GM23338 (cell line): ENCODE results near the gene KCNK3. TPM values are rescaled to one million over a fixed set of nuclear protein-coding genes. Genes with fewer than 3 reads are reported as not detected.

Experiments
- ATAC-seq: fragments of 200-7000 bp; cut with Tn5 transposase; 3 replicates; pipeline ENCODE4 v1.9.1; 2020
- DNase-seq: peaks from one replicate; pipeline ENCODE4 v3.0.0-alpha.2; 2015; ENCODE audit warnings: low spot score
- H2AFZ ChIP-seq: fragments of 200-600 bp; sonication (generic); 2 replicates; pipeline ENCODE4 v1.8.0; 2016; ENCODE audit warnings: antibody characterized with exemption, mild to moderate bottlenecking, moderate library complexity
- H3F3A ChIP-seq: fragments of 200-600 bp; sonication (generic); replicated peaks from 2 replicates; pipeline ENCODE4 v1.8.0; 2017; ENCODE audit warnings: antibody characterized with exemption, mixed run types, low read depth
- H3K27ac ChIP-seq: fragments of 200-600 bp; sonication (generic); 2 replicates; pipeline ENCODE4 v1.6.1; 2016; ENCODE audit warnings: low read depth
- H3K27me3 ChIP-seq: fragments of 200-600 bp; sonication (generic); 2 replicates; pipeline ENCODE4 v1.8.0; 2016; ENCODE audit warnings: mild to moderate bottlenecking, mixed run types, moderate library complexity; ENCODE audit not compliant: insufficient read depth
- H3K36me3 ChIP-seq: fragments of 200-600 bp; sonication (generic); 2 replicates; pipeline ENCODE4 v1.8.0; 2016; ENCODE audit warnings: mild to moderate bottlenecking; ENCODE audit not compliant: insufficient read depth
- H3K4me1 ChIP-seq: fragments of 200-600 bp; sonication (generic); 2 replicates; pipeline ENCODE4 v1.8.0; 2016; ENCODE audit warnings: mild to moderate bottlenecking, moderate library complexity; ENCODE audit not compliant: insufficient read depth
- H3K4me2 ChIP-seq: fragments of 200-600 bp; sonication (generic); 2 replicates; pipeline ENCODE4 v1.7.1; 2017; ENCODE audit warnings: mixed run types
- H3K4me3 ChIP-seq: fragments of 200-600 bp; sonication (generic); 2 replicates; pipeline ENCODE4 v1.6.1; 2016; ENCODE audit warnings: mixed run types
- H3K79me2 ChIP-seq: fragments of 200-600 bp; sonication (generic); replicated peaks from 2 replicates; pipeline ENCODE4 v1.8.0; 2017; ENCODE audit warnings: mild to moderate bottlenecking; ENCODE audit not compliant: insufficient read depth
- H3K9me2 ChIP-seq: fragments of 200-600 bp; sonication (generic); 2 replicates; pipeline ENCODE4 v1.8.0; 2017; ENCODE audit not compliant: insufficient read depth
- H4K20me1 ChIP-seq: fragments of 200-600 bp; sonication (generic); replicated peaks from 2 replicates; pipeline ENCODE4 v1.8.0; 2017; ENCODE audit warnings: mild to moderate bottlenecking; ENCODE audit not compliant: insufficient read depth
- H3K27ac Mint-ChIP-seq: 2 replicates; pipeline ENCODE4 v1.8.0; 2020; ENCODE audit warnings: inconsistent platforms, mild to moderate bottlenecking, moderate library complexity, mixed read lengths
- H3K27me3 Mint-ChIP-seq: 3 replicates; pipeline ENCODE4 v1.8.0; 2022; ENCODE audit warnings: low read depth, mild to moderate bottlenecking, moderate library complexity, mixed read lengths, inconsistent platforms; ENCODE audit not compliant: insufficient read depth, poor library complexity
- H3K36me3 Mint-ChIP-seq: 3 replicates; pipeline ENCODE4 v1.8.0; 2021; ENCODE audit warnings: low read depth, mild to moderate bottlenecking, inconsistent platforms, moderate library complexity, mixed read lengths
- H3K4me1 Mint-ChIP-seq: 3 replicates; pipeline ENCODE4 v1.8.0; 2020; ENCODE audit warnings: mild to moderate bottlenecking, inconsistent platforms, mixed read lengths
- H3K4me3 Mint-ChIP-seq: 3 replicates; pipeline ENCODE4 v1.8.0; 2021; ENCODE audit warnings: moderate library complexity, mild to moderate bottlenecking, inconsistent platforms, mixed read lengths
- H3K9me3 Mint-ChIP-seq: 3 replicates; pipeline ENCODE4 v1.8.0; 2020; ENCODE audit warnings: moderate library complexity, mild to moderate bottlenecking, inconsistent platforms, mixed read lengths
- CREB1 ChIP-seq: fragments of 250-450 bp; sonication (Bioruptor Pico); IDR thresholded peaks from 2 replicates; pipeline ENCODE4 v1.5.0; 2020; ENCODE audit warnings: low read depth, mild to moderate bottlenecking, moderate library complexity
- ETS1 ChIP-seq: IDR thresholded peaks from 2 replicates; pipeline ENCODE4 v1.6.1; 2016; ENCODE audit warnings: antibody characterized with exemption
- EZH2 ChIP-seq: fragments of 200-600 bp; sonication (generic); IDR thresholded peaks from one replicate; pipeline ENCODE4 v1.8.0; 2017; ENCODE audit warnings: antibody characterized with exemption, mild to moderate bottlenecking, low read depth; ENCODE audit not compliant: unreplicated experiment
- EZH2phosphoT487 ChIP-seq: fragments of 200-600 bp; sonication (generic); IDR thresholded peaks from one replicate; pipeline ENCODE4 v1.8.1; 2018; ENCODE audit warnings: antibody characterized with exemption; ENCODE audit not compliant: unreplicated experiment
- JUNB ChIP-seq: IDR thresholded peaks from one replicate; pipeline ENCODE4 v1.6.1; 2016; ENCODE audit warnings: antibody characterized with exemption; ENCODE audit not compliant: unreplicated experiment
- NANOG ChIP-seq: IDR thresholded peaks from 2 replicates; pipeline ENCODE4 v1.6.1; 2016; ENCODE audit warnings: antibody characterized with exemption, borderline replicate concordance
- POLR2AphosphoS5 ChIP-seq: IDR thresholded peaks from 2 replicates; pipeline ENCODE4 v1.6.1; 2016; ENCODE audit warnings: antibody characterized with exemption, low read depth
- REST ChIP-seq: IDR thresholded peaks from one replicate; pipeline ENCODE4 v1.6.1; 2018; ENCODE audit warnings: antibody characterized with exemption; ENCODE audit not compliant: unreplicated experiment
- STAT1 ChIP-seq: IDR thresholded peaks from one replicate; pipeline ENCODE4 v1.6.1; 2016; ENCODE audit warnings: antibody characterized with exemption; ENCODE audit not compliant: unreplicated experiment
- ZNF114 ChIP-seq: fragments of 250-450 bp; sonication (Bioruptor Pico); IDR thresholded peaks from 2 replicates; pipeline ENCODE4 v1.5.0; 2020; ENCODE audit warnings: mild to moderate bottlenecking, moderate library complexity
- ZNF331 ChIP-seq: fragments of 250-450 bp; sonication (Bioruptor Pico); IDR thresholded peaks from 2 replicates; pipeline ENCODE4 v1.5.0; 2020; ENCODE audit warnings: low read depth, mild to moderate bottlenecking, moderate library complexity
- ZNF462 ChIP-seq: fragments of 250-450 bp; sonication (Bioruptor Pico); IDR thresholded peaks from 2 replicates; pipeline ENCODE4 v1.5.0; 2020; ENCODE audit warnings: mild to moderate bottlenecking, moderate library complexity
- polyA plus RNA-seq: library from polyadenylated mRNA; unstranded; fragments of >200 nt; fragmentation: Nextera tagmentation; extraction: Ambion mirVana; gene quantifications from 2 replicates; pipeline ENCODE4 v1.2.1, GENCODE V29; 2016
- total RNA-seq: library from RNA; depleted of rRNA; stranded (reverse); fragments of >200 nt; shearing (Covaris generic); gene quantifications from 2 replicates; pipeline ENCODE4 v1.2.3, GENCODE V29; 2014
- TF ChIP-seq, protein P1 (sequence below), 2 experiments: fragments of 200-600 bp in 1 of 2; sonication (generic) in 1 of 2; conservative IDR thresholded peaks; 2 replicates each; pipeline versions ENCODE4 v1.5.1 to v1.6.1; 2016 to 2017; ENCODE audit warnings: antibody characterized with exemption in 2 of 2, low read depth in 2 of 2, mild to moderate bottlenecking in 2 of 2, moderate library complexity in 1 of 2

KCNK3 gene
- total and polyA plus RNA-seq, 2 experiments from 2014 or later = not detected

DNA sequence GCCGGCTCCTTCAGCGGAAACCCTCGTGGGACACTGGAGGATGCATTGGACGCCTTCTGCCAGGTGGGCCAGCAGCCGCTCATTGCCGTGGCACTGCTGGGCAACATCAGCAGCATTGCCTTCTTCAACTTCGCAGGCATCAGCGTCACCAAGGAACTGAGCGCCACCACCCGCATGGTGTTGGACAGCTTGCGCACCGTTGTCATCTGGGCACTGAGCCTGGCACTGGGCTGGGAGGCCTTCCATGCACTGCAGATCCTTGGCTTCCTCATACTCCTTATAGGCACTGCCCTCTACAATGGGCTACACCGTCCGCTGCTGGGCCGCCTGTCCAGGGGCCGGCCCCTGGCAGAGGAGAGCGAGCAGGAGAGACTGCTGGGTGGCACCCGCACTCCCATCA is 85.6 kb downstream of the KCNK3 start:
- H3K27me3 ChIP-seq = no peaks in the 10 kb centered on the region
- H3K27ac ChIP-seq = no peak overlapping the region
- no peaks in the 10 kb centered on the region for H4K20me1 ChIP-seq
- H3K4me1 Mint-ChIP-seq = no peaks in the 10 kb centered on the region; the same call in 2 of the 3 replicates
- H3K9me3 Mint-ChIP-seq = no peaks in the 10 kb centered on the region; the same call in 2 of the 3 replicates
- TF ChIP-seq ZNF114 (CRISPR knock-in tag) (no peak), EZH2 (no peak), NANOG (no peak), CREB1 (CRISPR knock-in tag) (no peak), ZNF331 (CRISPR knock-in tag) (no peak), ETS1 (no peak), JUNB (no peak), ZNF462 (CRISPR knock-in tag) (no peak), POLR2AphosphoS5 (no peak), REST (no peak), EZH2phosphoT487 (no peak), STAT1 (no peak)
- TF ChIP-seq, protein P1, sequence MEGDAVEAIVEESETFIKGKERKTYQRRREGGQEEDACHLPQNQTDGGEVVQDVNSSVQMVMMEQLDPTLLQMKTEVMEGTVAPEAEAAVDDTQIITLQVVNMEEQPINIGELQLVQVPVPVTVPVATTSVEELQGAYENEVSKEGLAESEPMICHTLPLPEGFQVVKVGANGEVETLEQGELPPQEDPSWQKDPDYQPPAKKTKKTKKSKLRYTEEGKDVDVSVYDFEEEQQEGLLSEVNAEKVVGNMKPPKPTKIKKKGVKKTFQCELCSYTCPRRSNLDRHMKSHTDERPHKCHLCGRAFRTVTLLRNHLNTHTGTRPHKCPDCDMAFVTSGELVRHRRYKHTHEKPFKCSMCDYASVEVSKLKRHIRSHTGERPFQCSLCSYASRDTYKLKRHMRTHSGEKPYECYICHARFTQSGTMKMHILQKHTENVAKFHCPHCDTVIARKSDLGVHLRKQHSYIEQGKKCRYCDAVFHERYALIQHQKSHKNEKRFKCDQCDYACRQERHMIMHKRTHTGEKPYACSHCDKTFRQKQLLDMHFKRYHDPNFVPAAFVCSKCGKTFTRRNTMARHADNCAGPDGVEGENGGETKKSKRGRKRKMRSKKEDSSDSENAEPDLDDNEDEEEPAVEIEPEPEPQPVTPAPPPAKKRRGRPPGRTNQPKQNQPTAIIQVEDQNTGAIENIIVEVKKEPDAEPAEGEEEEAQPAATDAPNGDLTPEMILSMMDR (conservative IDR thresholded peaks at IDR 0.05; ENCODE audit: low read depth in 2 of 2) = no peak
- no peaks in the 10 kb centered on the region for H3K79me2 ChIP-seq
- H3K4me2 ChIP-seq = no peak overlapping the region
- no peaks in the 10 kb centered on the region for H3K36me3 ChIP-seq
- H2AFZ ChIP-seq = no peak overlapping the region
- no peak overlapping the region for H3K4me3 Mint-ChIP-seq
- H3K27ac Mint-ChIP-seq = no peak overlapping the region
- no peaks in the 10 kb centered on the region for H3K4me1 ChIP-seq
- H3K36me3 Mint-ChIP-seq = peaks cover 12% of the 10 kb centered on the region; the same call in 2 of the 3 replicates
- no peak for ATAC-seq
- no peaks in the 10 kb centered on the region for H3F3A ChIP-seq
- peaks cover 5% of the 10 kb centered on the region for H3K27me3 Mint-ChIP-seq
- no peak overlapping the region for H3K4me3 ChIP-seq
- no peaks in the 10 kb centered on the region for H3K9me2 ChIP-seq
- DNase-seq = no peak
